Activated effector memory CD4-positive, alpha-beta T cell treated with anti-CD3 and anti-CD28 coated beads, Interleukin-2, amount 50 U/mL, for 16 hours (primary cell): ENCODE data around the gene RALB.
"Not testable (repeated sequence)": the region's sequence is repeated elsewhere in the genome, so short reads cannot be mapped to it uniquely, and the experiment has no call there.

Experiments used
- DNase-seq: peaks from one replicate; pipeline ENCODE4 v3.0.0-alpha.2; 2020

The RALB gene

DNA sequence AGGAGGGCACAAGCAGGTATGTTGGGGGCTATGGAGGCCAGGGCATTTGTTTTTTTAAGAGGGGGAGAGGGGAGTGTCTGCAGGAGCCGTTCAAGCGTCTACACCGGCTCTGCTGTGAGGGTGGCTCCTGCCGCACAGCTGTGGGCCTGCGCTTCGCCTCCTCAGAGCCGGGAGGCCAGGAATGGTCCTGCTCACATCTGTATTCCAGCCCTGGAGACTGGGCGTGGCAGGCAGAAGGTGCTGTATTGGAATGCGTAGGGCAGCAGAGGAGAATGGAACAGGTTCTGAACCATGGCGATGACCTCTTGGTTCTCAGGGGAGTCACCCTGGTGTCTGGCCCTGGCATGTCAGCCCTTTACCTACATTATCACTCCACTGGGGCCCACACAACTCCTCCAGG lies 66.5 kb downstream of the RALB start:
- DNase-seq = peak; percentile 17

DNA sequence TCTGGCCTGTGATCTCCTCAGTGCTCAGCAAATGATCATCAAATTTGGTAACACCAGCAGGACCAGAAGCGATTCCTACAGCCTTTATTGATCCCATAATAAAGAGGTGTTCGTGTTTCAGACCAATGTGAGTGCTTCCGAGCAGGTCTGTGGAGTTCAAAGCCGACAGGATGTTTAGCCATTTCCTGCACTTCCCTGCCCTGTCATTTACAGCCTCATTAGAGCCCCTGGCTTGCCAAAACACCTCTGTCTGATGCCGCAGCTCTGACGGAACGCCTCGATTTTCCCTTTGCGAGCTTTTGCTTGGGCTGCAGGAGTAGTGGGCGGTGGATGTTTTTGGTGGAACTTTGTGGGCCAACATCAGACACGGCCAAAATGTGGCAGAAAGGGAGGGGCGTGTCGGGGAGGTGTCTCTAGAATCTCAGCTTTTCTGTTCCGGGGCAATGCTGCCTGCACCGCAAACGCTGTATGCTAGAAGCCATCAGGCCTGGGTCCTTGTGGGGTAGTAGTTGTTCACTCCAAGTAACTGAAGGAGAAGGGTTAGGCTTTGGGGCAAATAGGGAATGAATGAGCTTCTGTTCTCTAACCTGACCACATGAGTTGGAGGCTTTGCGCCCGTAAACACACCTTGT lies 67.2 kb downstream of the RALB start:
- no peak for DNase-seq

DNA sequence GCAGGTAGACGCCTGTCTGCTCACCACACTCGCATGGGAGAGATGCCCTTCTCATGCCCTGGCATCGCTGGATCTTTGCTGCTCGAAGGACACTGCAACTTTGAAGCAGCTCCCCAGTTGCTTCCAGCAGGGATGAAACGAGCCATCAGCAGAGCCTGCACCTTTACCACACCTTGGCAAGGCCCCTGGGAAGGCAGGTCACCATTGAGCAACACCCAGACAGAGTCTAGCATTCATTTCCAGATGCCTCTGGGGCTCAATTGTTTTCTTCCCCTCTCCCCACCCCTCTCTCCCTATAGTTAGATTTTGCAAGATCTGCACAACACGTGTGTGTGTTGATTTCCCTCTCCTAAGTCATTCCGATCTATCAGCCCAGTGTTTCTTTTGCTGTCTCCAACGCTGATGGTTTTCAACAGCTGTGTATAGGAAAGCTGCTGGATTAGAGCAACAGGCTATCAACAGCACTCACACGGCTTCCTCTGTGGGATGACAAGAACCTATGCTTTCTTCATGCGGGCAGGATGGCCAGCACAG lies 67.7 kb downstream of the RALB start:
- DNase-seq = no peak

DNA sequence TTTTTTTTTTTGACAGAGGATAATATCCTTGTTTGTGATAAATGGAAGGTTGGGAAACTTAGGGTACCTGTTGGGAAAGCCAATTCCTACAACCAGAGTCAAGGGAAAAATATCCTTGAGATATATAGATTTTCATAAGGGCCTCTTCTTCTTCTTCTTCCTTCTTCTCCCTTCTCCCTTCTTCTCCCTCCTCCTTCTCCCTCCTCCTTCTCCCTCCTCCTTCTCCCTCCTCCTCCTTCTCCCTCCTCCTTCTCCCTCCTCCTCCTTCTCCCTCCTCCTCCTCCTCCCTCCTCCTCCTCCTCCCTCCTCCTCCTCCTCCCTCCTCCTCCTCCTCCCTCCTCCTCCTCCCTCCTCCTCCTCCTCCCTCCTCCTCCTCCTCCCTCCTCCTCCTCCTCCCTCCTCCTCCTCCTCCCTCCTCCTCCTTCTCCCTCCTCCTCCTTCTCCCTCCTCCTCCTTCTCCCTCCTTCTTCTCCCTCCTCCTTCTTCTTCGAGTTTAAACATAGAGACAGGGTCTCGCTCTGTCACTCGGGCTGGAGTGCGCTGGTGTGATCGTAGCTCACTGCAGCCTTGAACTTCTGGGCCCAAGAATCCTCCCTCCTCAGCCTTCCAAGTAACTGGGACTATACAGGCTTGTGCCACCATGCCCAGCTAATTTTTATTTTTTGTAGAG lies 68.4 kb downstream of the RALB start:
- not testable (repeated sequence) for DNase-seq

DNA sequence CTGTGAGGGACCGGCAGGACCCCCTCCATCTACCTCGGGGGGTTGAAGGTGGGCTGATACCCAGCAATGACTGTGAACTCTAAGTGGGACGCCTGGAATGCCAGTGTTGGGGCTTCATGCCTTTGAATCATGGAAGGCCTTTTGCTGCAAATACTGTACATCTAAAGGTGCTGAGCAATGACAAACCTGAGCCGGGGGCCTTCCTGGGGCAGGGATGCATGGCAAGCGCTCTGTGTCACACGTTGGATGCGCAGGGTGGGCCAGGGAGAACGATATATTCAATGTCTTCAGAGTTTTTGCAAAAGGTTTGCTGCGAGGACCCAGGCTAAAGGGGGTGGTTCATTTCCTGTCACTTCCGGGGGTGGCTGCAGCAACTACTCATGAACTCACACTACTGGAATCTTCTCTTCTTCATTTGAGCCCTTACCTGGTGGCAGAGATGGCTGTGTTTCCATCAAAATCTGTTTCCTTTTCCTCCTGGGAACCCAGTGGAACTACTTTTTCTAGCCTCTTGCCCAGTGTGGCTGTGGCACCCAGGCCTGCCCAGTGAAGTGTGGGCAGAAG lies 69.2 kb downstream of the RALB start:
- no peak for DNase-seq

DNA sequence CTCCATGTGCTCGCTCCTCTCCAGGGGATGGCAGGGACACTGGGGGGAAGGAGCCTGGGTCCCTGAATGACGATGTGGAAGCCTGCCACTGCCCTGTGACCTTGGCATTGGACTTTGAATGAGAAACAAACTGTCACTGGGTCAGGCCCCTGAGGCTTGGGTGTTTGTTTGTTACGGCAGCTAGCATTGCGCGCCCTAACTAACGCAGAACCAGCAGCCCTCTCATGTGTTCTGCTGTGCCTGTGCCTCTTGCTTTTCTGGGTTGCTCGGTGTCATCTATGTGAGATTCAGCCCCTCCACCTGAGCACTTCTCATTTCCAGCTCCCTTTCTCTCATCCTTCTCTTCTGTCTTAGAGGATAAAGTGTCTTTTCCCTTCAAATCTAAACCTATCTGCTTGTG lies 69.7 kb downstream of the RALB start:
- DNase-seq = no peak

DNA sequence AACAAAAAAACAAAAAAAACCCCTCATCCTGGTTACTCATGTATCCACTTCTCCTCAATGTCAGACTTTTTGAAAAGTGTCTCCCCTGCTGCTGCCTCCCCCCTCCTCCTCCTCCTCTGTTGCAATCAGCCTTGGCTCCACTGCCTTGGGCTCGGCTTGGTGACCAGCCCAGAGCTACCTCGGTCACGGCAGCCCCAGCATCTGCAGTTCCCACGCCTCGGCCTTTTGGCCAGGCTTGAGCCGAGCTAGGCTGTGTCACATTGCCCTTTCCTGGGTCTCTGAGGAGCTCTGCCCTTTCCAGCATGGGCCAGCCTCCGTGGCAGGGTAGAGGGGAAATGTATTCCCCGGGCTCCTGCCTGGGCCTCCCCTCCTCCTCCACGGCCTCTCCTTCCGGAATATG lies 70.6 kb downstream of the RALB start:
- no peak for DNase-seq

DNA sequence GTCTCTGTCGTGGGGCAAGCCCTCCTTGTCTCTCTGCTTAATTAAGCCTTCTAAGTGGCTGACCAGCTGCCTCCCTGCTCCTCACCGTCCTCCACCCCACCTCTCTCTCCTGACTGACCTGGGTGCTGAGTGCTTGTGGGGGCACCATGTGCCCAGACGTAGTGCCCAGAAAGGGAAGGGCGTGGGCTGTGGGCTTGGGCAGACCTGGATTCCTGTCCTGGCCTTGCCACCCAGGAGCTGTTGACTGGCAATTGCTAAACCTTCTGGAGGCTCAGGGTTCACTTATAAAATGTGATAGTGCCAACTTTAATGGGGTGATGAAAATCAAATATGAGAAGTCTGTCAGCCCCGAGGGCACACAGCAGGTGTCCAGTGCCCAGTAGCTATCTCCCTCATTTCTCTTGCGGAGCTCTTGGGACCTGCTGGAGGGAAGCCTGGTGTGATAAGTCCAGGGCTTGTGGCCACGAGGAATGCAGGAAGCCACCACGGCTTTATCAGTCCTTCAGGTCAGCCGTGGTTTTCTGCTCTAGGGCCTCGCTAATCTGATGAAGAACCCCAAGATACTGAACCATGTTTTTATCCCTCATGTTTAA lies 71.3 kb downstream of the RALB start:
- no peak for DNase-seq

DNA sequence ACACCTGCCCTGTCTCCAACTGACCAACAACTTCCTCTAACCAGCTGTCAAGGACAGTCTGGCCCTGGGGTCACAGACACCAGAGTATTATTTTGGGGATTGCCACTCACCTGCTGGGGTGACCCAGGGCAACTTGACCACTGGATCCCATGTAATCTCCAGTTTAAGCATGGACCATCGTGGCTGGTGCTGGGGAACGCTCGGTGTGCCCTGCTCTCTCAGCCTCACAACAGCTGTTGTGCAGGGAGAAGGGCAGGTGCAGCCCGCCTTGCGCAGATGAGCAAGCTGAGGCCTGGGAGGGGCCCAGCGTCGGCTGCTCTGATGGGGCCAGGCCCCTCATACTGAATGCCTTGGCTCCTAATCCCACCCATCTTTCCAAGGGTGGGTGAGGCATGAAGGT lies 72.3 kb downstream of the RALB start:
- DNase-seq = no peak

DNA sequence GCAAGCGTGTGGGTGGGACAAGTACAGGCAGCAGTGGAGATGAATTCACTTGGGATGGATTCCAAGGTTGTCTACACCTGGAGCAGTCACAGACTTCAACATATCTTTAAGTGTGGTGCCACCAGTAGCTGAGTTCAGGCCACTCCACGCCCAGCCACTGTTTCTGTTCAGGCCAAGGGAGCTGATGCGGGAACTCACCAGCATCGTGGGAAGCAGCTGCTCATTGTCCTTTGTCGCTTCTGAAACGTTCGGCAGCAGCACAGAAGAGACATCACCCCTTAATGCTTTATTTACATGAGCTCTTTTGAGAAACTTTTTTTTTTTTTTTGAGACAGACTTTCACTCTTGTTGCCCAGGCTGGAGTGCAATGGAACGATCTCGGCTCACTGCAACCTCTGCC lies 73.4 kb downstream of the RALB start:
- no peak for DNase-seq

DNA sequence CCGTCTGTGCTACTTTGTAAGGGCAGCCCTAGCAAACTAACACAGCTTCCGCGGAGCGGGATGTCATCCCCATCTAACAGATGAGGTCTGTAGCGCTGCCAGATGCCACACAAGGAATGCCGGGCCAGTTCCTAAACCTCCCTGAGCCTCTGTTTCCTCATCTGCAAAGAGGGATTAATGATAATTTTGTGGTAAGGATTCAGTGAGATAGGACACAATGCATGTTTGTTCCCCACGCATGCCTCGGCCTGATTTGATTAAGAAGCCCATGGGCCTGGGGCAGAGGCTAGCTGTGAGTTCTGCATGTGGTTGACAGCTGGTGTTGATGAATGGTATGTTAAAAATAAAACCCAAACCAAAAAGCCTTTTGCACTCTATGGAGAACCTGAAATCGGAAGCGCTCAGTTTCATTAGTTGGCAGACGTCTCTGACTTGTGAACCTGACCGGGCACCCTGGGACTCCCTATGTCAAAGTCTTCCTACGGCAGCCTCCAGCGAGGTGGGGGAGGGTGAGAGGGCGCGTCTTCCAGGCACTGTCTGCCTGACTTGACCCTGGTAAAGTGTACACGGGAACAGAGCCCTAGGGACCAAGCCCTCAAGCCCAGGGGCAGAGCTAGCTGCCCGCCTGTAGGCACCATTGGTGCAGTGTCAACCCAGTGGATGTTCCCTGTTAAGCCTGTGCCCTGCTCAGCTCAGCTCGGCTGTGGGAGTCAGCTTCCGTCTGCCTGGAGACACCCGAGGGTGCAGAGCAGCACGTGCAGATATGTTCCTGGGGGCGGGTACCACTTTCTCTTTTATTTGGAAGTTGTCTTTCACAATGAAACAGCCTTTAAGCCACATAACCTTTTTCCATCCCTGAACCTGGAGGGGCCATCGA lies 78.5 kb downstream of the RALB start:
- DNase-seq = no peak

DNA sequence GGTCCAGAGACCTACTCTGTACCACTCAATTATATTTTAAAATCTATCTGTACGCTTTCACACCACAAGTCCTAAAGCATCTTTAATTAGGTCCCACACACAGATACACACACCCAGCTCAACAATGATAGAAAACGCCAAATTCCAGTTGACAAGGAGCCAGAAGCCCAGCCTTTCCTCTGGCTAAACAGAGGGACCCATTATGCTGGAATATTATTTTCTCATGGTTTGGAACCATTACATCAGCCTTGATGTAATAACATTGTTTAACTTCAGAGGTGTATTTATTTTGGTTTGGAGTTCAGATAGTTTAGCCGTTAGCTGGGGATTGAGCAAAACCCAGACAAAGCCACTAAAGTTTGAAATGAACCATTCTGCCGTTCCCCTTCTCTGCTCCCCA lies 79.3 kb downstream of the RALB start:
- no peak for DNase-seq

DNA sequence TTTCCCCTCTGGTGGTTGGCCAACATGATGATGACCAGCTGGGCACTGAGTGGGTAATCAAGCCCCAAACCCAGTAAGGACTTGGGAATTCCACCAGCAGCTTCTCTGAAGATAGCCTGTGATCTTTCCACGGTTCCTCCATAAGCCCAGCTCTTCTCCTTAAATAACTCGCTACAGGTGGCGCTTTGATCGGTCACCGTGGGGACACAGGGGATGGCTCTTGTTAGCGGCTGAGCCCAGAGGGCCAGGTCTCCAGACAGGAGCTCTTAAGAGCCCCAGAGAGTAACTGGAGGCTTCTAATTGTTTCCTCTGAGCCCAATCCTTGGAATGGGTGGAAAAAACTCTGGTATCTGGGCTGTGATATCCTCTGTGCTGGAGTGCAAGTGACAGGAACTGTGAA lies 79.7 kb downstream of the RALB start:
- no peak for DNase-seq

DNA sequence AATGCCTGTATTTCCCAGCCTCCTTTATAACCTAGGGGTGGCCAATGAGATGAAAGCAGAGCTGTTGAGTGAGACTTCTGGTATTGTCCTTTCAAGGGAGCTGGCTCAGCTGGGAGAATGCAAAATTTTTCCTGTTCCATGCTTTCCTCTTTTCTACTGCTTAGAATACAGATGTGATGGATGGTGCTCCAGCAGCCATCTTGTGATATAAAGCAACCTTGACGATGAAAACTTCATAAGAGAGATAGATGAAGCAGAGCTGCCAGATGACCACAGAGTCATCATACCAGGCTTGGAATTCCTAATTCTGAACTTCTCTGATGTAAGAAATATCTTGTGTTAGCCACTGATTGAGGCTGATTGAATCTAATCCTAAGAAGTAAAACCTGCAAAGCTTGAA lies 81.4 kb downstream of the RALB start:
- no peak for DNase-seq

DNA sequence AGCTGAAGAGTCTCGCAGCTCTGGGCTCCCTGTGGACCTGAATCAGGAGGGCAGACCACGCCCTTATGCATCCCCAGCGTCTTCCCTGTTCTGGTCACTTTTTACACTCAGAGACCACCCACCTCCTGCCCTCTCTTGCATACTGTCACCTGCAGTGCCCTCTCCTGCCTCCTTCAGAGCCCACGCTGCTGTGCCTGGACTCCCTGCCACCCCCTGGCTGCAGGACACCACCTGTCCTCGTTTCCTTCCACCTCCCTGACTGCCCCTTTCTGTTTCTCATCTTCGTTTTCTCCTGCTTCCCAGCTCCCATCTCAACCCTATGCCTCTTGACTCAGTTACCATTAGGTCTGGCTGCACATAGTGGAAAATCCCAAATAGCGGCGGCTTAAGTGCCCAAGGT lies 84.1 kb downstream of the RALB start:
- no peak for DNase-seq

DNA sequence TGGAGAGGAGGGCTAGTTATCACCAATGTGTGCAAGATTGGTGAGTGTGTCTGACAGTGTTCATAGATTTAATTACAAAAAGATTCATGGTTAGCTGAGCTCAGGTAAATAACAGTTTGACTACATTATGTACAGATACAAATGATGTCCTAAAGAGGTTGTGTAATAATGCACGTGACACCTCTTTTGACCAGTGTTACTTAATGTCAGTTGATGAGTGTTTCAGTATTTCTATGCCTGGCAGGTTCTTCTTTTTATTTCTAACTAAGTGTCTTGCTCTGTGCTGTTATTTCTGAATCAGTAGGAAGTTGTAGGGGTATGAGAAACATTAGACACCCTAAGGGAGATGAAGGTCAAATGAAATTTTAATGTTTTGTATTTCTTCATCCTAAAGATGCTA lies 85.4 kb downstream of the RALB start:
- no peak for DNase-seq

DNA sequence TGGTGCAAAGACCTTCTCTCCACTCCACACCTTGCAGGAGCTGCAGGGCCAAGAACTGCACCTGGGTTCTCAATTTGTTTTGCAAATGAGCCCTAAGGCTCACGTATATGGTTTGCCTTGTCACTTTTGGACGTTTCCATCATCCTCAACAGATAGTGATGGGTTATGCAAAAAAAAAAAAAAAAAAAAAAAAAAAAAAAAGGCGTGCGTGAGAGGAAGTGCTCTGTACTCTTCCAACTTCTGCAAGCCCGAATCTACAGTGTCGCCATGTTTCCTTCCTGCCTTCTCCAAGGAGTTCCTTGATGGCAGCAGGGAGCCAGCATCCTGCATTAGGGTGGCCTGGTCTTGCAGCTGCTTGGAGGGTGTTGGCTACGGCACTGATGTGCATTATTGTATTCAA lies 89.3 kb downstream of the RALB start:
- no peak for DNase-seq

DNA sequence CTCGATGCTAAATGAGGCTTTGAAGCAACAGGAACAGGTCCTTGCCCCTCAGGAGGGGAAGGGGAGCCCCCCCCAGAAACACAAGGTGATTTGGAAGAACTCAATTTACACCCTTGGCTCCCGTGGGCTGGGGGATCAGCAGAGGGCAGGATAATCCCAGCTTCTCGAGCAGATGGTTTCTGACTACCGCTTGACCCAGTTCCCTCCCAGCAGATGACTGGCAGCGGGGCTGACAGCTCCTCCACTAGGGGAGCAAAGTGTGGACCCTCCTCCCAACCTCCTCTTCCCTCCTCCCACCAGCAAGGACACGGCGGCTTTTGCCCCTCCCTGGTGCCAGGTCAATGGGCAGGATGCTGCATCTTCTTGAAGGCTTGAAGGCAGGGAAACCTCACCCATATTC lies 89.8 kb downstream of the RALB start:
- no peak for DNase-seq

DNA sequence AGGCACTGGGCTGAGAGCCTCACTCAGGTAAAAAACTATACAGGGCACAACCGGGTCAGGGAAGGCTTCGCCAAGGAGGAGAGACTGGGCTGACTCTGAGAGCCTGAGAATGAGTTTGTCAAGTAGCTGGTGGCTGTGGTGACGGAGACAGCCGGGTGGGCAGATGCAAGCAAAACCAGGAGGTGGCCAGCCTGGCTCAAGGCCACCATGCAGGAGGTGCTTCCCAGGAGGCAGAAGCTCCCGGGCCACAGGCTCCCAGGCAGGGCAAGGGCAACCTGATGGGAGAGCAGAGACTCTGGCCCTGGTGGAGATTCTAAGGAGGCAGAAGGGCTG lies 90.4 kb downstream of the RALB start:
- no peak for DNase-seq

DNA sequence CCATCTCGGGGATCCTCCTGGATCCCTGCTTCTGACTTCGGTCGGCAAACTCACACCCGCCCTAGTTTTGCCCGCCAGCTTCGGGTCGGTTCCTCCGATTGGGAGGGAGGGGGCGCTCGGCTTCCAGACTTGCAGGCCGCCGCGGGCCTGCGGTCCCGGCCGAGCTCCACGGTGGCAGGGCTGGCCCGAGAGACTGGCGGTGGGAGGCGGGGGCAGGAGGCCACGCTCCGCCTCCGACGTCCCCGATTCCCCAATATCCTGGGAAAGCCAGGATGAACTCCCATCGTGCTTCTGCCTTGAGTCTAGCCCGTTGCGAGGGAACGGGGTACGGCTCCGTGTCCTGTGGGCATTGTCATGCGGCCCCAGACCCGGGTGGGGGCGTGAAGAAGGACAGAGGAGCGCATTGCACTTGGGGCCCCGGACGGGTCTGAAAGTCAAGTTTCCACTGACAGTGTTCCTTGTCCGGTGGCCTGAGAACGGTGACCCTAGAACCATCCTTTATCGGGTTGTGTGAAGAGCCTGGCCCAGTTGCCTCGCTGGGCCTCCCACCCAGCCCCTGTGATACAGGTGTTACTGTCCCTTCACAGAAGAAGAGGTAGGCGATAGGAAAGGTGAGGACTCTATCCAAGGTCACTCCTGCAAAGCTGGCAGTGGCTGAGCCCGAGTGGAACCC lies 90.9 kb downstream of the RALB start:
- peak; percentile 80 for DNase-seq
